HepG2 (cell line): ENCODE data around the gene TCF12. TPM values are rescaled to one million over a fixed set of nuclear protein-coding genes. Genes with fewer than 3 reads are reported as not detected.

Experiments
- ATAC-seq: fragments of 200-7000 bp; cut with Tn5 transposase; 3 replicates; pipeline ENCODE4 v1.9.1; 2020; ENCODE audit warnings: mild to moderate bottlenecking, moderate library complexity
- BruUV-seq: library from RNA; stranded (reverse); fragments of 400-500 nt; replicated peaks from 2 replicates; lab custom pipeline; 2021; lab: Mats Ljungman, UMichigan
- CTCF ChIA-PET: fragments of 300-600 bp; formaldehyde crosslinking; extraction: SDS; loops from one replicate; lab custom pipeline; 2021; ENCODE audit warnings: low total read pairs, inconsistent platforms, low intra/inter-chr PET ratio; lab: Yijun Ruan, JAX
- POLR2A ChIA-PET: fragments of 350-600 bp; sonication (Branson Sonifier 250); formaldehyde crosslinking; loops from one replicate; lab custom pipeline; 2020; ENCODE audit warnings: antibody characterized with exemption, inconsistent platforms; lab: Yijun Ruan, JAX
- DNase-seq: peaks from one replicate; pipeline ENCODE4 v3.0.0-alpha.2; 2015; ENCODE audit warnings: low spot score
- FAIRE-seq: peaks from 3 replicates; lab custom pipeline; 2011; peaks lifted over from hg19 to GRCh38; lab: Jason Lieb, UNC
- H2AFZ ChIP-seq: one replicate; pipeline ENCODE4 v1.6.1; 2011; ENCODE audit warnings: low read length, inconsistent platforms
- H3K27ac ChIP-seq: fragments of 300-600 bp; 3 replicates; pipeline ENCODE4 v1.8.0; 2011; ENCODE audit warnings: mixed run types, mild to moderate bottlenecking, mixed read lengths, low read length, inconsistent platforms; ENCODE audit not compliant: insufficient read depth; ENCODE audit errors: extremely low read length
- H3K27me3 ChIP-seq, 2 experiments: fragments of 200-600 bp in 1 of 2; 2 replicates in 1 of 2; 3 replicates in 1 of 2; pipeline versions ENCODE4 v1.6.0 to v1.8.0; 2011; ENCODE audit warnings: low read length in 2 of 2, mild to moderate bottlenecking in 2 of 2, moderate library complexity in 2 of 2, inconsistent platforms in 1 of 2; ENCODE audit not compliant: insufficient read depth in 2 of 2, control insufficient read depth in 1 of 2
- H3K36me3 ChIP-seq, 2 experiments: fragments of 200-600 bp in 1 of 2; replicated peaks in 1 of 2; 2 replicates in 1 of 2; 3 replicates in 1 of 2; pipeline versions ENCODE4 v1.5.1 to v1.8.0; 2011; ENCODE audit warnings: low read length in 2 of 2, inconsistent platforms in 1 of 2; ENCODE audit not compliant: insufficient read depth in 2 of 2, control insufficient read depth in 1 of 2
- H3K4me1 ChIP-seq: 2 replicates; pipeline ENCODE4 v1.5.1; 2012; ENCODE audit warnings: low read length, inconsistent platforms; ENCODE audit not compliant: insufficient read depth
- H3K4me2 ChIP-seq: 2 replicates; pipeline ENCODE4 v1.6.0; 2011; ENCODE audit warnings: low read depth, low read length, inconsistent platforms
- H3K4me3 ChIP-seq, 3 experiments: fragments of 200-600 bp in 1 of 3; sonication (generic), shearing (Covaris generic) in 1 of 3; replicated peaks in 1 of 3; 2 replicates each; pipeline ENCODE4 v1.5.1; 2011 to 2016; ENCODE audit warnings: low read length in 3 of 3, inconsistent platforms in 2 of 3, low read depth in 2 of 3, mild to moderate bottlenecking in 2 of 3, control low read depth in 1 of 3, mixed read lengths in 1 of 3; ENCODE audit not compliant: insufficient read depth in 1 of 3
- H3K79me2 ChIP-seq: one replicate; pipeline ENCODE4 v1.6.1; 2011; ENCODE audit warnings: low read length, inconsistent platforms; ENCODE audit not compliant: insufficient read depth
- H3K9ac ChIP-seq: 2 replicates; pipeline ENCODE4 v1.6.0; 2011; ENCODE audit warnings: mild to moderate bottlenecking, low read depth, low read length, inconsistent platforms; ENCODE audit not compliant: insufficient read depth
- H3K9me3 ChIP-seq: 2 replicates; pipeline ENCODE4 v1.5.1; 2012; ENCODE audit warnings: mild to moderate bottlenecking, low read length
- H4K20me1 ChIP-seq: 2 replicates; pipeline ENCODE4 v1.6.0; 2011; ENCODE audit warnings: inconsistent platforms, mild to moderate bottlenecking, low read length, moderate library complexity; ENCODE audit not compliant: insufficient read depth
- ATM ChIP-seq: fragments of 450-650 bp; IDR thresholded peaks from 2 replicates; pipeline ENCODE4 v1.7.1; 2017; ENCODE audit warnings: mild to moderate bottlenecking, borderline replicate concordance
- EHMT2 ChIP-seq: fragments of 200-600 bp; sonication (generic); IDR thresholded peaks from 2 replicates; pipeline ENCODE4 v1.7.0; 2017; ENCODE audit warnings: antibody characterized with exemption, low read depth, low read length, borderline replicate concordance
- PHF5A ChIP-seq: IDR thresholded peaks from one replicate; pipeline ENCODE4 v1.6.1; 2018; ENCODE audit warnings: low read depth, missing genetic modification reagents; ENCODE audit not compliant: unreplicated experiment
- TBP ChIP-seq: sonication (generic); formaldehyde crosslinking; IDR thresholded peaks from 2 replicates; pipeline ENCODE4 v1.5.0; 2020; ENCODE audit warnings: missing genetic modification reagents
- ZFX ChIP-seq: sonication (generic); formaldehyde crosslinking; IDR thresholded peaks from 2 replicates; pipeline ENCODE4 v1.4.0; 2020; ENCODE audit warnings: mild to moderate bottlenecking, low read depth, missing genetic modification reagents, moderate library complexity
- ZFY ChIP-seq: sonication (generic); formaldehyde crosslinking; IDR thresholded peaks from 2 replicates; pipeline ENCODE4 v1.4.0; 2020; ENCODE audit warnings: missing genetic modification reagents
- ZNF10 ChIP-seq: sonication (generic); formaldehyde crosslinking; IDR thresholded peaks from 2 replicates; pipeline ENCODE4 v1.4.0; 2020; ENCODE audit warnings: mild to moderate bottlenecking, low read depth, missing genetic modification reagents, borderline replicate concordance
- ZNF792 ChIP-seq: IDR thresholded peaks from 2 replicates; pipeline ENCODE4 v1.6.1; 2016
- WGBS: methylation state at CpG from one replicate; pipeline ENCODE4 v1.1.6; 2017; ENCODE audit warnings: low lambda C conversion rate; 5-methylcytosine and 5-hydroxymethylcytosine counted together
- in situ Hi-C: cut with HindIII; loops from 2 replicates; pipeline ENCODE4 v1.10.0; 2017; ENCODE audit warnings: low pct_unique_long_range_greater_than_20kb; ENCODE audit not compliant: extremely low pct_ligation_motif_present
- intact Hi-C: fragments of 100-400 bp; cut with micrococcal nuclease; formaldehyde crosslinking; loops from one replicate; pipeline ENCODE4 v1.10.0; 2022; ENCODE audit not compliant: unreplicated experiment
- polyA plus RNA-seq, 8 experiments: library from polyadenylated mRNA; depleted of rRNA in 3 of 8; stranded (reverse) in 7 of 8; unstranded in 1 of 8; fragments of >200 nt; fragmentation: Illumina TruSeq in 4 of 8; extraction: Trizol in 4 of 8; gene quantifications; 2 replicates each; pipeline versions ENCODE4 v1.2.1 to v1.2.3, GENCODE V29; 2011 to 2016; ENCODE audit warnings: low read depth in 4 of 8, missing spikeins in 1 of 8, mixed read lengths in 1 of 8; ENCODE audit not compliant: insufficient read depth in 1 of 8
- total RNA-seq, 5 experiments: library from RNA; depleted of rRNA; stranded (reverse); fragments of >200 nt; fragmentation: Illumina TruSeq; extraction: Trizol; gene quantifications; 2 replicates each; pipeline ENCODE4 v1.2.3, GENCODE V29; 2016; ENCODE audit warnings: low read depth in 1 of 5
- TF ChIP-seq, protein P1 (sequence below): IDR thresholded peaks from 2 replicates; pipeline ENCODE4 v1.6.1; 2016; ENCODE audit warnings: missing biosample characterization, missing genetic modification reagents, low read depth
- TF ChIP-seq, protein P2 (sequence below): sonication (generic); formaldehyde crosslinking; IDR thresholded peaks from 2 replicates; pipeline ENCODE4 v1.4.0; 2020; ENCODE audit warnings: missing genetic modification reagents
- TF ChIP-seq, protein P3 (sequence below): sonication (generic); formaldehyde crosslinking; IDR thresholded peaks from 2 replicates; pipeline ENCODE4 v1.4.0; 2020; ENCODE audit warnings: missing genetic modification reagents, borderline replicate concordance

TCF12 gene
- total and polyA plus RNA-seq, 2 of the 13 experiments (the other 11 are each of a cell fraction or from before 2014, with no cell fraction given) = 48.6 to 51.1 TPM

DNA sequence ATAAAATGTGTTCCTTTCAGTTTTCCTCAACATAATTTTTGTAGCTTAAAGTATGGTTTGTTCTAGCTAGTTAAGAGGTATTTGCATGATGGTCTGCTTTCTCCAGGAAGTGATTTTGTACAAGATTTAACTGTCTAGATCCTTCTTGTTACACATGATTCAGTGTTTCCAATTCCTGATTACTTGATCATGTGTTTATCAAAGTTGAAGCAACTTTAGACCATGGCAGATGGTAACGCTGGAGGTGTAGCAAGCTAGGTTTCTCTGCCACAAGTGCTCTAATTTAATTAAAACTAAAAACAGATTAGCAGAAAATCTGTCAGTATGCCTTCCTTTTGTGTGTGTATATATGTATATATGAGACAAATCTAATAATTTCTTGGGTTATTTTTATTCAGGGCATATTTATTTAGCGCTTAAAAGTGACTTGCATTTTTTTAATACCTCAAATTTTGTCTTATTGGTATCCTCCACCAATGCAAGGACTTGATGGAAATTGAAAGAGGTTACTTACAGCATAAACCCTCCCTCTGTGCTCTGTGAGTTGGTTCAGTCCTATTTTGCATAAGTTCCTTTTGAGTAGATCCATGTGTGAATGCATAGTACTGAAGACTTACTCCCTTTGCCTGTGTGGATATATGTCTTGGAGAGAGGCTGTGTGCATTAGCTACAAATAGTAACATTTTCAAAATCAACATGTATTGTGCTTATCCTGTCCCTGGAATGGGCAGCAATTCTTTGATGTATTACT lies 300.6 kb downstream of the TCF12 start:
- ChIA-PET CTCF (no interaction called here), POLR2A (no interaction called here)
- H3K36me3 ChIP-seq = no peaks in the 10 kb centered on the region; a peak in 1 of 5 replicates

More for the DNA sequence above, 300.6 kb downstream of the TCF12 start:
- H3K4me1 ChIP-seq = peaks cover 14% of the 10 kb centered on the region
- FAIRE-seq (no peak), DNase-seq (no peak), ATAC-seq (no peak)
- H3K9me3 ChIP-seq = no peaks in the 10 kb centered on the region
- no peak overlapping the region for H3K4me2 ChIP-seq
- H3K9ac ChIP-seq = no peak overlapping the region
- H3K79me2 ChIP-seq = peaks cover 2% of the 10 kb centered on the region
- no peaks in the 10 kb centered on the region for H3K27me3 ChIP-seq
- no peak overlapping the region for H3K27ac ChIP-seq
- H3K4me3 ChIP-seq = no peak overlapping the region
- no TSS peak for BruUV-seq
- WGBS = 97% methylated on average over 2 of the region's 2 CpGs
- in situ Hi-C loops (loop anchor here (10.0 kb wide), 1 partner anchor 56 kb away; no protein-coding TSS in a partner anchor), intact Hi-C loops (loop anchor here (10.0 kb wide), 1 partner anchor 724 kb away; no protein-coding TSS in a partner anchor)
- TF ChIP-seq ZFY = no peak
- TF ChIP-seq, protein P1, sequence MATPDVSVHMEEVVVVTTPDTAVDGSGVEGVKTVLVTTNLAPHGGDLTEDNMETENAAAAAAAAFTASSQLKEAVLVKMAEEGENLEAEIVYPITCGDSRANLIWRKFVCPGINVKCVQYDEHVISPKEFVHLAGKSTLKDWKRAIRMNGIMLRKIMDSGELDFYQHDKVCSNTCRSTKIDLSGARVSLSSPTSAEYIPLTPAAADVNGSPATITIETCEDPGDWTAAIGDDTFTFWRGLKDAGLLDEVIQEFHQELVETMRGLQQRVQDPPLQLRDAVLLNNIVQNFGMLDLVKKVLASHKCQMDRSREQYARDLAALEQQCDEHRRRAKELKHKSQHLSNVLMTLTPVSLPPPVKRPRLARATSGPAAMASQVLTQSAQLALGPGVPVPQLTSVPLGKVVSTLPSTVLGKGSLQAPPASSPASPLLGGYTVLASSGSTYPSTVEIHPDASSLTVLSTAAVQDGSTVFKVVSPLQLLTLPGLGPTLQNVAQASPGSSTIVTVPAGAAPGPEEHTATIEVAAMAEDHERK (CRISPR knock-in tag) = no peak
- no peak for TF ChIP-seq EHMT2
- no peak for TF ChIP-seq ZNF792 (CRISPR knock-in tag)
- no peak for TF ChIP-seq TBP (CRISPR knock-in tag)
- TF ChIP-seq ZNF10 (CRISPR knock-in tag) = no peak
- no peak for TF ChIP-seq ATM
- TF ChIP-seq ZFX (CRISPR knock-in tag) = no peak
- TF ChIP-seq, protein P2, sequence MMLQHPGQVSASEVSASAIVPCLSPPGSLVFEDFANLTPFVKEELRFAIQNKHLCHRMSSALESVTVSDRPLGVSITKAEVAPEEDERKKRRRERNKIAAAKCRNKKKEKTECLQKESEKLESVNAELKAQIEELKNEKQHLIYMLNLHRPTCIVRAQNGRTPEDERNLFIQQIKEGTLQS (CRISPR knock-in tag) = no peak
- no peak for TF ChIP-seq PHF5A (CRISPR knock-in tag)
- TF ChIP-seq, protein P3, sequence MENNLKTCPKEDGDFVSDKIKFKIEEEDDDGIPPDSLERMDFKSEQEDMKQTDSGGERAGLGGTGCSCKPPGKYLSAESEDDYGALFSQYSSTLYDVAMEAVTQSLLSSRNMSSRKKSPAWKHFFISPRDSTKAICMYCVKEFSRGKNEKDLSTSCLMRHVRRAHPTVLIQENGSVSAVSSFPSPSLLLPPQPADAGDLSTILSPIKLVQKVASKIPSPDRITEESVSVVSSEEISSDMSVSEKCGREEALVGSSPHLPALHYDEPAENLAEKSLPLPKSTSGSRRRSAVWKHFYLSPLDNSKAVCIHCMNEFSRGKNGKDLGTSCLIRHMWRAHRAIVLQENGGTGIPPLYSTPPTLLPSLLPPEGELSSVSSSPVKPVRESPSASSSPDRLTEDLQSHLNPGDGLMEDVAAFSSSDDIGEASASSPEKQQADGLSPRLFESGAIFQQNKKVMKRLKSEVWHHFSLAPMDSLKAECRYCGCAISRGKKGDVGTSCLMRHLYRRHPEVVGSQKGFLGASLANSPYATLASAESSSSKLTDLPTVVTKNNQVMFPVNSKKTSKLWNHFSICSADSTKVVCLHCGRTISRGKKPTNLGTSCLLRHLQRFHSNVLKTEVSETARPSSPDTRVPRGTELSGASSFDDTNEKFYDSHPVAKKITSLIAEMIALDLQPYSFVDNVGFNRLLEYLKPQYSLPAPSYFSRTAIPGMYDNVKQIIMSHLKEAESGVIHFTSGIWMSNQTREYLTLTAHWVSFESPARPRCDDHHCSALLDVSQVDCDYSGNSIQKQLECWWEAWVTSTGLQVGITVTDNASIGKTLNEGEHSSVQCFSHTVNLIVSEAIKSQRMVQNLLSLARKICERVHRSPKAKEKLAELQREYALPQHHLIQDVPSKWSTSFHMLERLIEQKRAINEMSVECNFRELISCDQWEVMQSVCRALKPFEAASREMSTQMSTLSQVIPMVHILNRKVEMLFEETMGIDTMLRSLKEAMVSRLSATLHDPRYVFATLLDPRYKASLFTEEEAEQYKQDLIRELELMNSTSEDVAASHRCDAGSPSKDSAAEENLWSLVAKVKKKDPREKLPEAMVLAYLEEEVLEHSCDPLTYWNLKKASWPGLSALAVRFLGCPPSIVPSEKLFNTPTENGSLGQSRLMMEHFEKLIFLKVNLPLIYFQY = no peak
- H4K20me1 ChIP-seq = no peaks in the 10 kb centered on the region
- H2AFZ ChIP-seq = no peak overlapping the region
